GM10266 (cell line): ENCODE results near the gene ZNF22.

ENCODE experiments used
- DNase-seq: peaks from one replicate; pipeline ENCODE4 v3.0.0; 2012; ENCODE audit errors: extremely low spot score
- CTCF ChIP-seq: IDR thresholded peaks from 2 replicates; pipeline ENCODE4 v1.5.1; 2012; ENCODE audit warnings: mild to moderate bottlenecking, low read depth; ENCODE audit not compliant: control insufficient read depth, insufficient read depth; ENCODE audit errors: missing control alignments

The ZNF22 gene

GRCh38 chr10:44978570-44979280 lies 22.0 kb upstream of the ZNF22 start, which contains the start of gene DEPP1:
TSS of gene DEPP1 (minus strand) at chr10:44978809. CDS start at chr10:44978030, 779 bp downstream.
- DNase-seq: peak; percentile 68

DNA sequence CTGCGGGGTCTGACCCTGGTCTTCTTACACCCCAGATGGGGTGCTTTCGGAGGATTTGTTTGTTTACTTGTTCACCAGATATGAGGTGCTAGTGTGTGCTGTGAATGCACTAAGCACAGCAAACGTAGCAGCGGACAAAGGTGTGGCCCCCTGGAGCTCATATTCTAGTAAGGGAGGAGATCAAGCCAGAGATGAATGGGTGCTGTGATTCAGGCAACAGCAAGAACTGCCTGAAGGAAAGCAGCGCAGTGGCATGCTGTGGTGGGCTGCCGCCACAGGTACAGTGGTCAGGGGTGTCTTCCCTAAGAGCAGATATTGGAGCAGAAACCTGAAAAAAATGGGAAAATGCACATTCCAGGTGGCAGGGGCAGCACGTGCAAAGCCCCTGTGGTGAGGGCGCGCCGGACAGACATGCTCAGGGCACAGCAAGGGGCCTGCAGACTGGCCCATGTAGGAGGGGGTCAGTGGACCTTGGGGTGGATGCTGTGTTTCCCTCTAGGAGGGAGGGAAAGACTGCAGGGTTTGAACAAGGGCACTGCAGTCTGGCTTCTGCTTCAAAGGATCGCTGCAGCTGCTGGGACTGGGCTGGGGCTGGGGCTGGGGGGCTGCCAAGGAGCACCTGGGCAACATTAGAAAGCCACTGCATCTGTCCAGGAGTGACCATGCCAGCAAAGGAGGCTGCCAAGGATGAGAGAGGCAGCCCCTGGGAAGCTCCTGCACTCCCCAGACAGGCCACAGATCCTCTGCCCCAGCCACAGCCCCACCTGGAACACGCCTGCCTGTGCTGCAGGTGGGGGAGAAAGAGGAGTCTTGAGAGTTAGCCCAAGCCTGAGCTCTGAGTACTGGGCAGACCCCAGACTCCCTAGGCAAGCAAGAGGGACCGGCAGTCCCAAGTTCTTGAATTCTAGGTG lies 21.2 kb upstream of the ZNF22 start:
- no peak for DNase-seq
- TF ChIP-seq CTCF: no peak

More at GRCh38 chr10:44978570-44979280, 22.0 kb upstream of the ZNF22 start, which contains the start of gene DEPP1:
- no peak for TF ChIP-seq CTCF

GRCh38 chr10:44980309-44981171 lies 20.2 kb upstream of the ZNF22 start:
- TF ChIP-seq CTCF: no peak

DNA sequence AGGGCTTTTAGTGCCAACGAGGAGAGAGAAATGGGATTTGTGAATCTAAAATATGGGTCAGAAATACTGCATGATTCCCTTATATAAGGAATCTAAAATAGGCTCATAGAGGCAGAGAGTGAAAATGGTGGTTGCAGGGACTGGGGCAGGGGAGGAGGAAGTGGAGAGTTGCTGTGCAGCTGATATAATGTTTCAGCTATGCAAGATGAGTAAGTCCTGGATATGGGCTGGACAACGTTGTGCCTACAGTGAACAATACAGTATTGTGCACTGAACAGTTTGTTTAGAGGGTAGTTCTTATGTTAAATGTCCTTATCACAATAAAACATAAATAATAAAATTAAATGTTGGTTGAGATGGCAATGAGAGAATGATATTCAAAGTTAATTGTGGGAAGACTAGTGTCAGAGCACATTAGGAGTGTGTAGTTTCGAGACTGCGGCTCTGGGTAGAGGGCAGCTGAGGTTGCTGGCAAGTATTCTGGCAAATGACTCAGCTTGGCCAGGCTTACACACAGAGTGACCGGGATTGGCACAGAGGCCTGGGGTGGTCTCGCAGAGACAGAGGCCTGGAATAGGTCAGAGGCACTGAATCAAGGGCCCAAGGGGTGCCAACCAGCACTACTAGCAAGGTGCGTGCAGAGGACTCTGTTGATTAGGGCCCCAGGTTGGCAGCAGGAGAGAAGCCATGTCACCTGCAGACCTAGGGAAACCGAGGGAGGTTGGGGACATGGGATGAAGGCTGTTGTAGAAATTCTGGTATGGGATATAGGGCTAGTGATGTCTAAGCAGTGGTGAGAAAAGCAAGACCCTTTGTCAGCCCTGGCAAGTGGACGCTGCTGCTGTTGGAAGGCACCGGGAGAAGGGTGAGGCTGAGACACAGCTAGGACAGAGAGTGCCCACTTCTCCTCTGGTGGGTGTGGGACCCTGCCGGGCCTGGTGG lies 19.3 kb upstream of the ZNF22 start:
- DNase-seq: peak; percentile 57

More at GRCh38 chr10:44980309-44981171, 20.2 kb upstream of the ZNF22 start:
- no peak for DNase-seq

GRCh38 chr10:44982114-44982460 lies 18.6 kb upstream of the ZNF22 start:
- TF ChIP-seq CTCF: no peak
- DNase-seq: no peak

More for the DNA sequence above, 19.3 kb upstream of the ZNF22 start:
- TF ChIP-seq CTCF: no peak

- DNase-seq: no peak
- TF ChIP-seq CTCF: no peak
These were observed 18.2 kb upstream of the ZNF22 start for GRCh38 chr10:44982496-44982895.
